ENCODE results near the gene BMP2K.
A peak's percentile ranks its signal among the peaks of the same experiment; 100 is the strongest.

Gene BMP2K

DNA sequence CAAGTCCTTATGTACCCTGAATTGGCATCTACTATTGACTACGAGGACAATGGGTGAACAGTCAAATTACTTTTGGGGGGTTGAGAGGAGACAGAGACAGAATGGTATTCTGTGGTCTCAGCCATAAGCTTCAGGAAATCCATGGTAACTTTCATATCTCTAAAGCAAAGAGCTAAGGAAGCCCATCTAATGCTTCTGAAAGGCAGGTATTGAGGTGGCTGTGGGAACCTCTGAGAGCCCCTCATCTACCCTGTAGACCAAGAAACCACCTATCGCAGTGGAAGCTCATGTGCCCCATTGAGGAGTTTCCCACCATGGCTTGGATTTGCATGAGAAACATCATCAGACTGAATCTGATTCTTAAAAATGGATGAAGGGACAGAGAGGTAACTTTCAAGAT, 23.1 kb upstream of the BMP2K start:
- no peak for DNase-seq (ENCODE audit: low read depth)
- H3K4me3 ChIP-seq (ENCODE audit: low read depth, low read length), result no peak overlapping the region
- TF ChIP-seq CTCF (conservative IDR thresholded peaks at IDR 0.05; ENCODE audit: low read depth, low read length), result no peak

DNA sequence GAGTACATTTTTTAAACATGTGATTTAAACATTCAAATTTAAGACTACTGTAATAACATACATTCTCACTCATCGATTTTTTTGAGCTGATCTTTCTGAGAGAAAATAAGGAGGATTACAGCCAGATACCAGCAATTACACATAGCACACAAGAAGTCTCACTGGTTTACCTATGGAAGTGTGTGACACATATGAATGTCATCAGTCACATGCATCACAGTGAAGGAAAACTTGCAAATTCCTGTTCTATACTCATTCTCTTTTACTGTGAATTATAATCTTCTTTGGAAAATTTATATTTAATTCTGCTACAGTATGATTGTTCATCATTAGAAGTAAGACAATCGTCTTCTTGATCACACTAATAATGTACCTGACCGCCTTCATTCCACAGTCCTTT, 21.3 kb upstream of the BMP2K start:
- TF ChIP-seq CTCF (conservative IDR thresholded peaks at IDR 0.05; ENCODE audit: low read depth, low read length), result no peak
- no peak for DNase-seq (ENCODE audit: low read depth)
- no peak overlapping the region for H3K4me3 ChIP-seq (ENCODE audit: low read depth, low read length)

DNA sequence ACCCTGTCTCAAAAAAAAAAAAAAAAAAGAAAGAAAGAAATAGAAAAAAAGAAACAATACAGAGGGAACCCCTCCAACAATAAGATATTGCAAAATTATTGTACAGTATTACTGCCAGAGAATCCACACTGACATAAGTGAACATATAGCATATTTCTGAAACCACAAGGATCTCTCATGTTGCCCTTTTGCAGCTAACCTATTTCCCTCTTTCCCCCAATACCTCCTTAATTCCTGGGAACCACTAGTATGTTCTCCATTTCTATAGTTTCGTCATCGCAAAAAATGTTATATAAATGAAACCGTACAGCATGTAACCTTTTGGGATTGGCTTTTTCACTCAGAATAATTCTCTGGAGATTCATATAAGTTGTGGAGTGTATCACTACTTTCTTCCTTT, 20.0 kb upstream of the BMP2K start:
- DNase-seq (ENCODE audit: low read depth), result peak; percentile 16
- TF ChIP-seq CTCF (conservative IDR thresholded peaks at IDR 0.05; ENCODE audit: low read depth, low read length), result no peak
- H3K4me3 ChIP-seq (ENCODE audit: low read depth, low read length), result no peak overlapping the region

DNA sequence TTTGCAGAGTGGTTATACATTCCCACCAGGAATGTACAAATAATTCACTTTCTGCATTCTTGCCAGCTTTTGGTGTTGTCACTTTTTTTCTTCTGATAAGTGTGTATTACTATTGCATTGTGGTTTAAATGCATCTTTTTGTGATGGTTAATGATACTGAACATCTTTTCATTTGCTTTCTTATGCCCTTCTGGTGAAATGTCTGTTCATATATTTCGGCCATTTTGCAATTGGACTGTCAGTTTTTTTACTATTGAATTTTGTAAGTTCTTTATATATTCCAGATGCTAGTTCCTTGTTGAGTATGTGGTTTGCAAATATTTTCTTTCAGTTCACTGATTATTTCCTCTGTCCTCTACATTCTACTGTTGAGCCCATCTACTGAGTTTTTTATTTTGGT, 19.4 kb upstream of the BMP2K start:
- no peak overlapping the region for H3K4me3 ChIP-seq (ENCODE audit: low read depth, low read length)
- TF ChIP-seq CTCF (conservative IDR thresholded peaks at IDR 0.05; ENCODE audit: low read depth, low read length), result no peak
- DNase-seq (ENCODE audit: low read depth), result no peak

- TF ChIP-seq CTCF (conservative IDR thresholded peaks at IDR 0.05; ENCODE audit: low read depth, low read length), result no peak
- no peak for DNase-seq (ENCODE audit: low read depth)
- no peak overlapping the region for H3K4me3 ChIP-seq (ENCODE audit: low read depth, low read length)
Measured at GRCh38 chr4:78757574-78757973, 18.6 kb upstream of the BMP2K start.

GRCh38 chr4:78758085-78758484, 18.1 kb upstream of the BMP2K start:
- no peak overlapping the region for H3K4me3 ChIP-seq (ENCODE audit: low read depth, low read length)
- TF ChIP-seq CTCF (conservative IDR thresholded peaks at IDR 0.05; ENCODE audit: low read depth, low read length), result no peak
- no peak for DNase-seq (ENCODE audit: low read depth)

GRCh38 chr4:78762529-78762928, 13.6 kb upstream of the BMP2K start:
- DNase-seq (ENCODE audit: low read depth), result no peak
- no peak overlapping the region for H3K4me3 ChIP-seq (ENCODE audit: low read depth, low read length)
- no peak for TF ChIP-seq CTCF (conservative IDR thresholded peaks at IDR 0.05; ENCODE audit: low read depth, low read length)

All from choroid plexus epithelial cell (primary cell).